Transverse colon (tissue), 4 donors: ENCODE results near the gene RASSF4.

Source experiments
- EP300 ChIP-seq: sonication (generic); formaldehyde crosslinking; IDR thresholded peaks from one replicate; pipeline ENCODE4 v1.6.1; 2017; ENCODE audit warnings: antibody characterized with exemption, low read depth
- POLR2A ChIP-seq: fragments of 450-650 bp; IDR thresholded peaks from one replicate; pipeline ENCODE4 v1.6.1; 2016; ENCODE audit warnings: antibody characterized with exemption, mild to moderate bottlenecking, moderate library complexity
- POLR2AphosphoS5 ChIP-seq, 3 donors: sonication (generic); formaldehyde crosslinking; IDR thresholded peaks; one replicate each; pipeline ENCODE4 v1.6.1; 2016; ENCODE audit warnings: antibody characterized with exemption in 3 of 3
- TF ChIP-seq, protein P1 (sequence below), 5 experiments: fragments of 200-600 bp in 3 of 5; fragments of 450-650 bp in 2 of 5; sonication (generic) in 3 of 5; IDR thresholded peaks; 1 replicate in 2 of 5; 2 replicates in 3 of 5; pipeline ENCODE4 v1.5.1; 2016 to 2017; ENCODE audit warnings: antibody characterized with exemption in 5 of 5, inconsistent platforms in 3 of 5, mild to moderate bottlenecking in 2 of 5, moderate library complexity in 1 of 5

- TF ChIP-seq POLR2AphosphoS5 (IDR thresholded peaks at IDR 0.05) (no peak), EP300 (no peak), POLR2A (no peak)
- TF ChIP-seq, protein P1, sequence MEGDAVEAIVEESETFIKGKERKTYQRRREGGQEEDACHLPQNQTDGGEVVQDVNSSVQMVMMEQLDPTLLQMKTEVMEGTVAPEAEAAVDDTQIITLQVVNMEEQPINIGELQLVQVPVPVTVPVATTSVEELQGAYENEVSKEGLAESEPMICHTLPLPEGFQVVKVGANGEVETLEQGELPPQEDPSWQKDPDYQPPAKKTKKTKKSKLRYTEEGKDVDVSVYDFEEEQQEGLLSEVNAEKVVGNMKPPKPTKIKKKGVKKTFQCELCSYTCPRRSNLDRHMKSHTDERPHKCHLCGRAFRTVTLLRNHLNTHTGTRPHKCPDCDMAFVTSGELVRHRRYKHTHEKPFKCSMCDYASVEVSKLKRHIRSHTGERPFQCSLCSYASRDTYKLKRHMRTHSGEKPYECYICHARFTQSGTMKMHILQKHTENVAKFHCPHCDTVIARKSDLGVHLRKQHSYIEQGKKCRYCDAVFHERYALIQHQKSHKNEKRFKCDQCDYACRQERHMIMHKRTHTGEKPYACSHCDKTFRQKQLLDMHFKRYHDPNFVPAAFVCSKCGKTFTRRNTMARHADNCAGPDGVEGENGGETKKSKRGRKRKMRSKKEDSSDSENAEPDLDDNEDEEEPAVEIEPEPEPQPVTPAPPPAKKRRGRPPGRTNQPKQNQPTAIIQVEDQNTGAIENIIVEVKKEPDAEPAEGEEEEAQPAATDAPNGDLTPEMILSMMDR (IDR thresholded peaks at IDR 0.05) = no peak
Observed at GRCh38 chr10:44984671-44985101, 25.1 kb downstream of the RASSF4 start.
